Activated naive CD8-positive, alpha-beta T cell treated with anti-CD3 and anti-CD28 coated beads, Interleukin-2, amount 50 U/mL, for 24 hours (primary cell): Measurements from ENCODE around the gene DLX4.

Experiments used
- ATAC-seq: fragments of 150-1000 bp; cut with Tn5 transposase; one replicate; pipeline ENCODE4 v1.10.0; 2021
- DNase-seq: peaks from one replicate; pipeline ENCODE4 v3.0.0; 2021
- H3K27ac Mint-ChIP-seq: one replicate; pipeline ENCODE4 v1.8.0; 2021; ENCODE audit warnings: mild to moderate bottlenecking, mixed read lengths
- H3K27me3 Mint-ChIP-seq: one replicate; pipeline ENCODE4 v1.8.0; 2021; ENCODE audit warnings: mixed read lengths
- H3K36me3 Mint-ChIP-seq: one replicate; pipeline ENCODE4 v1.8.0; 2021; ENCODE audit warnings: low read depth, mixed read lengths
- H3K4me1 Mint-ChIP-seq: one replicate; pipeline ENCODE4 v1.8.0; 2021; ENCODE audit warnings: mixed read lengths
- H3K4me3 Mint-ChIP-seq: one replicate; pipeline ENCODE4 v1.8.0; 2021; ENCODE audit warnings: mild to moderate bottlenecking, moderate library complexity, mixed read lengths
- H3K9me3 Mint-ChIP-seq: one replicate; pipeline ENCODE4 v1.8.0; 2021; ENCODE audit warnings: mixed read lengths

The DLX4 gene

GRCh38 chr17:49969795-49970389 lies 902 bp downstream of the DLX4 start:
- no peaks in the 10 kb centered on the region for H3K9me3 Mint-ChIP-seq
- ATAC-seq: no peak
- H3K27ac Mint-ChIP-seq: no peak overlapping the region
- H3K4me3 Mint-ChIP-seq: peak overlapping the region; percentile 86
- DNase-seq: peak; percentile 10
- H3K4me1 Mint-ChIP-seq: peaks cover 25% of the 10 kb centered on the region
- H3K27me3 Mint-ChIP-seq: peaks cover 81% of the 10 kb centered on the region
- no peaks in the 10 kb centered on the region for H3K36me3 Mint-ChIP-seq

GRCh38 chr17:49970498-49970897 lies 1.5 kb downstream of the DLX4 start:
- Mint-ChIP-seq H3K36me3 (no peaks in the 10 kb centered on the region), H3K9me3 (no peaks in the 10 kb centered on the region), H3K4me1 (peaks cover 21% of the 10 kb centered on the region), H3K27ac (no peak overlapping the region), H3K27me3 (peaks cover 82% of the 10 kb centered on the region), H3K4me3 (no peak overlapping the region)
- ATAC-seq: no peak
- DNase-seq: no peak

GRCh38 chr17:49971199-49971847 lies 2.3 kb downstream of the DLX4 start:
- H3K4me1 Mint-ChIP-seq: peaks cover 19% of the 10 kb centered on the region
- peaks cover 78% of the 10 kb centered on the region for H3K27me3 Mint-ChIP-seq
- no peak overlapping the region for H3K27ac Mint-ChIP-seq
- ATAC-seq (no peak), DNase-seq (no peak)
- no peaks in the 10 kb centered on the region for H3K36me3 Mint-ChIP-seq
- no peak overlapping the region for H3K4me3 Mint-ChIP-seq
- H3K9me3 Mint-ChIP-seq: no peaks in the 10 kb centered on the region

GRCh38 chr17:49971848-49972485 lies 3.0 kb downstream of the DLX4 start:
- DNase-seq (peak; percentile 25), ATAC-seq (no peak)
- Mint-ChIP-seq H3K4me3 (no peak overlapping the region), H3K36me3 (no peaks in the 10 kb centered on the region), H3K27ac (no peak overlapping the region), H3K4me1 (peaks cover 19% of the 10 kb centered on the region), H3K27me3 (peaks cover 71% of the 10 kb centered on the region), H3K9me3 (no peaks in the 10 kb centered on the region)

GRCh38 chr17:49972486-49973270 lies 3.7 kb downstream of the DLX4 start:
- H3K9me3 Mint-ChIP-seq: no peaks in the 10 kb centered on the region
- no peak overlapping the region for H3K27ac Mint-ChIP-seq
- H3K36me3 Mint-ChIP-seq: no peaks in the 10 kb centered on the region
- no peak for DNase-seq
- peaks cover 19% of the 10 kb centered on the region for H3K4me1 Mint-ChIP-seq
- H3K27me3 Mint-ChIP-seq: peaks cover 65% of the 10 kb centered on the region
- no peak overlapping the region for H3K4me3 Mint-ChIP-seq
- no peak for ATAC-seq

- H3K4me1 Mint-ChIP-seq: peaks cover 19% of the 10 kb centered on the region
- no peaks in the 10 kb centered on the region for H3K9me3 Mint-ChIP-seq
- no peak overlapping the region for H3K4me3 Mint-ChIP-seq
- no peak overlapping the region for H3K27ac Mint-ChIP-seq
- no peaks in the 10 kb centered on the region for H3K36me3 Mint-ChIP-seq
- ATAC-seq: no peak
- H3K27me3 Mint-ChIP-seq: peaks cover 63% of the 10 kb centered on the region
- no peak for DNase-seq
Observed at GRCh38 chr17:49973271-49973615, 4.3 kb downstream of the DLX4 start.

GRCh38 chr17:49975531-49975930 lies 6.5 kb downstream of the DLX4 start:
- Mint-ChIP-seq H3K27ac (no peak overlapping the region), H3K4me1 (peaks cover 12% of the 10 kb centered on the region), H3K36me3 (no peaks in the 10 kb centered on the region), H3K9me3 (no peaks in the 10 kb centered on the region), H3K4me3 (no peak overlapping the region), H3K27me3 (peaks cover 58% of the 10 kb centered on the region)
- ATAC-seq (no peak), DNase-seq (no peak)

- H3K36me3 Mint-ChIP-seq: no peaks in the 10 kb centered on the region
- DNase-seq (no peak), ATAC-seq (no peak)
- no peak overlapping the region for H3K4me3 Mint-ChIP-seq
- H3K9me3 Mint-ChIP-seq: no peaks in the 10 kb centered on the region
- H3K27ac Mint-ChIP-seq: no peak overlapping the region
- peaks cover 8% of the 10 kb centered on the region for H3K4me1 Mint-ChIP-seq
- peaks cover 57% of the 10 kb centered on the region for H3K27me3 Mint-ChIP-seq
Observed at GRCh38 chr17:49976163-49976827, 7.3 kb downstream of the DLX4 start.

GRCh38 chr17:49976828-49977202 lies 7.8 kb downstream of the DLX4 start:
- Mint-ChIP-seq H3K4me1 (peaks cover 3% of the 10 kb centered on the region), H3K36me3 (no peaks in the 10 kb centered on the region), H3K27ac (no peak overlapping the region), H3K27me3 (peaks cover 53% of the 10 kb centered on the region), H3K9me3 (no peaks in the 10 kb centered on the region), H3K4me3 (no peak overlapping the region)
- no peak for ATAC-seq
- no peak for DNase-seq

GRCh38 chr17:49977463-49978389 lies 8.7 kb downstream of the DLX4 start:
- Mint-ChIP-seq H3K9me3 (no peaks in the 10 kb centered on the region), H3K4me3 (no peak overlapping the region), H3K36me3 (no peaks in the 10 kb centered on the region), H3K27ac (no peak overlapping the region), H3K27me3 (peaks cover 48% of the 10 kb centered on the region), H3K4me1 (no peaks in the 10 kb centered on the region)
- DNase-seq (no peak), ATAC-seq (no peak)

- Mint-ChIP-seq H3K4me1 (no peaks in the 10 kb centered on the region), H3K27ac (no peak overlapping the region), H3K4me3 (no peak overlapping the region), H3K27me3 (peaks cover 43% of the 10 kb centered on the region), H3K9me3 (no peaks in the 10 kb centered on the region), H3K36me3 (no peaks in the 10 kb centered on the region)
- ATAC-seq: no peak
- DNase-seq: no peak
Observed at GRCh38 chr17:49978501-49978900, 9.5 kb downstream of the DLX4 start.

GRCh38 chr17:49979748-49980479 lies 10.9 kb downstream of the DLX4 start:
- DNase-seq (no peak), ATAC-seq (no peak)
- H3K36me3 Mint-ChIP-seq: no peaks in the 10 kb centered on the region
- peaks cover 35% of the 10 kb centered on the region for H3K27me3 Mint-ChIP-seq
- no peaks in the 10 kb centered on the region for H3K4me1 Mint-ChIP-seq
- no peak overlapping the region for H3K27ac Mint-ChIP-seq
- no peaks in the 10 kb centered on the region for H3K9me3 Mint-ChIP-seq
- no peak overlapping the region for H3K4me3 Mint-ChIP-seq

GRCh38 chr17:49980703-49981197 lies 11.8 kb downstream of the DLX4 start:
- Mint-ChIP-seq H3K27me3 (peaks cover 30% of the 10 kb centered on the region), H3K4me3 (no peak overlapping the region), H3K4me1 (no peaks in the 10 kb centered on the region), H3K9me3 (no peaks in the 10 kb centered on the region), H3K27ac (no peak overlapping the region), H3K36me3 (no peaks in the 10 kb centered on the region)
- no peak for ATAC-seq
- DNase-seq: no peak
